Kidney (tissue), 14 donors: ENCODE data around the gene WDFY2. TPM values are rescaled to one million over a fixed set of nuclear protein-coding genes. Genes with fewer than 3 reads are reported as not detected.
A peak's percentile ranks its signal among the peaks of the same experiment; 100 is the strongest.

Experiments used
- DNase-seq, 5 donors: peaks; one replicate each; pipeline ENCODE4 v3.0.0-alpha.2; 2013 to 2020
- FAIRE-seq: peaks from 2 replicates; lab custom pipeline; 2012; peaks lifted over from hg19 to GRCh38; lab: Jason Lieb, UNC
- H3K27ac ChIP-seq, 2 donors: one replicate each; pipeline ENCODE4 v1.7.0; 2013; ENCODE audit warnings: low read depth in 2 of 2, low read length in 2 of 2, inconsistent platforms in 1 of 2
- H3K27me3 ChIP-seq: one replicate; pipeline ENCODE4 v1.7.1; 2013; ENCODE audit warnings: low read length, inconsistent platforms; ENCODE audit not compliant: control insufficient read depth, insufficient read depth
- H3K36me3 ChIP-seq, 3 donors: one replicate each; pipeline versions ENCODE4 v1.7.0 to v1.7.1; 2013; ENCODE audit warnings: low read length in 3 of 3, control low read depth in 1 of 3, inconsistent platforms in 1 of 3; ENCODE audit not compliant: insufficient read depth in 3 of 3, control insufficient read depth in 2 of 3
- H3K4me1 ChIP-seq, 3 donors: one replicate each; pipeline versions ENCODE4 v1.7.0 to v1.7.1; 2013; ENCODE audit warnings: low read length in 3 of 3, inconsistent platforms in 1 of 3, low read depth in 1 of 3; ENCODE audit not compliant: control insufficient read depth in 2 of 3, insufficient read depth in 2 of 3
- H3K4me3 ChIP-seq, 3 donors: one replicate each; pipeline versions ENCODE4 v1.7.0 to v1.8.1; 2013; ENCODE audit warnings: low read length in 3 of 3, control low read depth in 1 of 3, inconsistent platforms in 1 of 3
- H3K9ac ChIP-seq, 3 donors: one replicate each; pipeline versions ENCODE4 v1.7.0 to v1.7.1; 2013; ENCODE audit warnings: low read length in 3 of 3, control low read depth in 1 of 3, inconsistent platforms in 1 of 3
- H3K9me3 ChIP-seq, 3 donors: one replicate each; pipeline versions ENCODE4 v1.7.0 to v1.7.1; 2013; ENCODE audit warnings: low read length in 3 of 3, control low read depth in 1 of 3, inconsistent platforms in 1 of 3; ENCODE audit not compliant: control insufficient read depth in 2 of 3, insufficient read depth in 1 of 3
- CTCF ChIP-seq: IDR thresholded peaks from 3 replicates; pipeline ENCODE4 v1.5.1; 2012; ENCODE audit warnings: mild to moderate bottlenecking, moderate library complexity, borderline replicate concordance; ENCODE audit not compliant: insufficient read depth; ENCODE audit errors: extremely low read depth
- intact Hi-C: fragments of 100-400 bp; cut with DNase I; formaldehyde crosslinking; loops from one replicate; pipeline ENCODE4 v1.11.1; 2022
- polyA plus RNA-seq: library from polyadenylated mRNA; stranded (reverse); fragments of 350-450 nt; fragmentation: Illumina TruSeq; extraction: RNeasy Lipid Tissue Mini Kit (QIAGEN cat#74804); gene quantifications from one replicate; pipeline ENCODE4 v1.2.3, GENCODE V29; 2014; ENCODE audit warnings: low read depth, low replicate concordance; ENCODE audit not compliant: insufficient read depth
- total RNA-seq: library from RNA; stranded (reverse); fragmentation: NEBNext Ultra II Directional; extraction: Animal tissue kit (Norgen Biotek cat#: 25700); gene quantifications from one replicate; pipeline ENCODE4 v1.2.1, GENCODE V29; 2021
- donor health status: control.
- donor health status: control.
- donor health status: control.
- donor health status: control.
- donor health status: control.
- donor health status: DM: yes; HTN: yes; CAD: no.
- donor health status: Normal renal cell carcinoma (clear cell type).

WDFY2 gene
- total and polyA plus RNA-seq, 2 donors from 2014 or later: 4.8 to 13.0 TPM

- Histone ChIP-seq H3K9me3 (no peaks in the 10 kb centered on the region), H3K4me1 (no peaks in the 10 kb centered on the region), H3K36me3 (no peaks in the 10 kb centered on the region), H3K27me3 (no peaks in the 10 kb centered on the region), H3K9ac (no peak overlapping the region), H3K4me3 (no peak overlapping the region), H3K27ac (no peak overlapping the region)
- FAIRE-seq (no peak), DNase-seq (no peak)
- intact Hi-C loops: no loop called here
- no peak for TF ChIP-seq CTCF
These were observed 195.8 kb downstream of the WDFY2 start for GRCh38 chr13:51780099-51780498.

- Histone ChIP-seq H3K27me3 (no peaks in the 10 kb centered on the region), H3K27ac (no peak overlapping the region), H3K4me1 (no peaks in the 10 kb centered on the region), H3K36me3 (no peaks in the 10 kb centered on the region), H3K4me3 (no peak overlapping the region), H3K9me3 (no peaks in the 10 kb centered on the region), H3K9ac (no peak overlapping the region)
- FAIRE-seq (no peak), DNase-seq (no peak)
- TF ChIP-seq CTCF: peak; percentile 9
- intact Hi-C loops: no loop called here
These were observed 197.2 kb downstream of the WDFY2 start for GRCh38 chr13:51781246-51782022.

GRCh38 chr13:51782026-51782710, 197.9 kb downstream of the WDFY2 start:
- Histone ChIP-seq H3K4me1 (no peaks in the 10 kb centered on the region), H3K27ac (no peak overlapping the region), H3K27me3 (no peaks in the 10 kb centered on the region), H3K4me3 (no peak overlapping the region), H3K9ac (no peak overlapping the region), H3K9me3 (no peaks in the 10 kb centered on the region), H3K36me3 (no peaks in the 10 kb centered on the region)
- no peak for TF ChIP-seq CTCF
- DNase-seq (no peak), FAIRE-seq (no peak)
- intact Hi-C loops: no loop called here
